Measurements from ENCODE around the gene DUSP2.

The DUSP2 gene

GRCh38 chr2:96097441-96097840 lies 47.8 kb downstream of the DUSP2 start:
- Histone ChIP-seq H3K4me1 (no peaks in the 10 kb centered on the region), H3K27me3 (no peaks in the 10 kb centered on the region), H3K36me3 (no peaks in the 10 kb centered on the region), H3K9me3 (no peaks in the 10 kb centered on the region), H3K4me3 (ENCODE audit: low read depth, low read length) (no peak overlapping the region)
- TF ChIP-seq, protein P1, sequence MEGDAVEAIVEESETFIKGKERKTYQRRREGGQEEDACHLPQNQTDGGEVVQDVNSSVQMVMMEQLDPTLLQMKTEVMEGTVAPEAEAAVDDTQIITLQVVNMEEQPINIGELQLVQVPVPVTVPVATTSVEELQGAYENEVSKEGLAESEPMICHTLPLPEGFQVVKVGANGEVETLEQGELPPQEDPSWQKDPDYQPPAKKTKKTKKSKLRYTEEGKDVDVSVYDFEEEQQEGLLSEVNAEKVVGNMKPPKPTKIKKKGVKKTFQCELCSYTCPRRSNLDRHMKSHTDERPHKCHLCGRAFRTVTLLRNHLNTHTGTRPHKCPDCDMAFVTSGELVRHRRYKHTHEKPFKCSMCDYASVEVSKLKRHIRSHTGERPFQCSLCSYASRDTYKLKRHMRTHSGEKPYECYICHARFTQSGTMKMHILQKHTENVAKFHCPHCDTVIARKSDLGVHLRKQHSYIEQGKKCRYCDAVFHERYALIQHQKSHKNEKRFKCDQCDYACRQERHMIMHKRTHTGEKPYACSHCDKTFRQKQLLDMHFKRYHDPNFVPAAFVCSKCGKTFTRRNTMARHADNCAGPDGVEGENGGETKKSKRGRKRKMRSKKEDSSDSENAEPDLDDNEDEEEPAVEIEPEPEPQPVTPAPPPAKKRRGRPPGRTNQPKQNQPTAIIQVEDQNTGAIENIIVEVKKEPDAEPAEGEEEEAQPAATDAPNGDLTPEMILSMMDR (IDR thresholded peaks at IDR 0.05; ENCODE audit: low read depth, low read length), result no peak
- DNase-seq, result no peak

GRCh38 chr2:96095116-96095636 lies 50.1 kb downstream of the DUSP2 start:
- Histone ChIP-seq H3K27me3 (no peaks in the 10 kb centered on the region), H3K9me3 (no peaks in the 10 kb centered on the region), H3K4me1 (peaks cover 6% of the 10 kb centered on the region; the same call in 1 of the 2 replicates), H3K36me3 (no peaks in the 10 kb centered on the region), H3K4me3 (ENCODE audit: low read depth, low read length) (no peak overlapping the region)
- TF ChIP-seq, protein P1 (IDR thresholded peaks at IDR 0.05; ENCODE audit: low read depth, low read length), result no peak
- no peak for DNase-seq

DNA sequence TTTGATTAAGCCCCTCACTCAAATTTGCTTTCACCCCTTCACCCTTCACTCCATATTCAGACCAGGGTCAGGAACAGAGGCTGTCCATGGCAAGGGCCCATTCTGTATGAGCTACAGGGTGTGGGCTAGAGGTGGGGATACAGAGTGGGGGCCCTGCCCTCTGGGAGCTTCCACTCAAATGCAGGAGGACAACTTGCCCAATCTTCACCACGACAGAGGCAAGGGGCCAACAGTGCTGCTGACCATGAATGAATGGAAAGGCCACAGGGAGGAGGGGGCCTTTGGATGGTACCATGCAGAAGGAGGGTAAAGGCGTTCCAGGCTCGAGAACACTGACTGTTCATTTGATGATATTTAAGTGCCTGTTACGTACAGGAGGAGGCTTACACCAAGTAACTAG lies 51.7 kb downstream of the DUSP2 start:
- H3K27me3 ChIP-seq, result no peaks in the 10 kb centered on the region
- H3K4me3 ChIP-seq (ENCODE audit: low read depth, low read length), result no peak overlapping the region
- H3K4me1 ChIP-seq, result peaks cover 8% of the 10 kb centered on the region
- DNase-seq, result no peak
- TF ChIP-seq, protein P1 (IDR thresholded peaks at IDR 0.05; ENCODE audit: low read depth, low read length), result no peak
- H3K9me3 ChIP-seq, result no peaks in the 10 kb centered on the region
- no peaks in the 10 kb centered on the region for H3K36me3 ChIP-seq
